PC-3 (cell line): ENCODE results near the gene TMTC1.

Experiments
- EZH2 ChIP-seq: fragments of 300-600 bp; sonication (generic); IDR thresholded peaks from one replicate; pipeline ENCODE4 v1.6.1; 2017; ENCODE audit warnings: antibody characterized with exemption, mild to moderate bottlenecking, low read length; ENCODE audit not compliant: unreplicated experiment
- EZH2phosphoT487 ChIP-seq: fragments of 300-600 bp; sonication (generic); IDR thresholded peaks from 2 replicates; pipeline ENCODE4 v1.6.1; 2018; ENCODE audit warnings: mild to moderate bottlenecking, antibody characterized with exemption, low read length, borderline replicate concordance
- TF ChIP-seq, protein P1 (sequence below): fragments of 300-600 bp; sonication (generic); conservative IDR thresholded peaks from 2 replicates; pipeline ENCODE4 v1.5.1; 2017; ENCODE audit warnings: antibody characterized with exemption, low read depth, mild to moderate bottlenecking, low read length

DNA sequence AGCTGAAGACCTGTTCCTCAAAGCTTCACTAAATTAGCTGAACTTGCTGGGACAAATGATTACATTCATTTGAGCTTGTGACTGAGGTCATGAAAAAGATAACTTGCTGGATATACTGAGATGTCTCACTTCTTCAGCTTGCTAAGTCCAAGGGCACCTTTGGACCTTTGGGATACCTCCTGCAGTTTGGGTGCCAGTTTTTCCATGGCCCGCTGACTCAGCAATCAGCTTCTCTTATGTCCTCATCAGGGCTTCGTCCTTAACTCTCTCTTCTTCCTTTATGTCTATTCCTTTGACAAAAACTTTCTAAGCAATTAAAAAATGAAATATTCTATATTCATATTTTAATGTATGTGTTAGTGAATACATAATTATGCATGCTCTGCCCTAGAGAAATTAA lies 331.9 kb downstream of the TMTC1 start:
- no peak for TF ChIP-seq EZH2
- TF ChIP-seq, protein P1, sequence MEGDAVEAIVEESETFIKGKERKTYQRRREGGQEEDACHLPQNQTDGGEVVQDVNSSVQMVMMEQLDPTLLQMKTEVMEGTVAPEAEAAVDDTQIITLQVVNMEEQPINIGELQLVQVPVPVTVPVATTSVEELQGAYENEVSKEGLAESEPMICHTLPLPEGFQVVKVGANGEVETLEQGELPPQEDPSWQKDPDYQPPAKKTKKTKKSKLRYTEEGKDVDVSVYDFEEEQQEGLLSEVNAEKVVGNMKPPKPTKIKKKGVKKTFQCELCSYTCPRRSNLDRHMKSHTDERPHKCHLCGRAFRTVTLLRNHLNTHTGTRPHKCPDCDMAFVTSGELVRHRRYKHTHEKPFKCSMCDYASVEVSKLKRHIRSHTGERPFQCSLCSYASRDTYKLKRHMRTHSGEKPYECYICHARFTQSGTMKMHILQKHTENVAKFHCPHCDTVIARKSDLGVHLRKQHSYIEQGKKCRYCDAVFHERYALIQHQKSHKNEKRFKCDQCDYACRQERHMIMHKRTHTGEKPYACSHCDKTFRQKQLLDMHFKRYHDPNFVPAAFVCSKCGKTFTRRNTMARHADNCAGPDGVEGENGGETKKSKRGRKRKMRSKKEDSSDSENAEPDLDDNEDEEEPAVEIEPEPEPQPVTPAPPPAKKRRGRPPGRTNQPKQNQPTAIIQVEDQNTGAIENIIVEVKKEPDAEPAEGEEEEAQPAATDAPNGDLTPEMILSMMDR = no peak
- TF ChIP-seq EZH2phosphoT487 = no peak
